Tibial nerve (tissue), 4 donors: ENCODE data around the gene PRKAG3.

Source experiments
- EP300 ChIP-seq, 2 donors: sonication (generic); formaldehyde crosslinking; IDR thresholded peaks; one replicate each; pipeline ENCODE4 v1.6.1; 2017; ENCODE audit warnings: antibody characterized with exemption in 2 of 2, mild to moderate bottlenecking in 1 of 2
- POLR2A ChIP-seq, 2 donors: fragments of 450-650 bp; IDR thresholded peaks; one replicate each; pipeline ENCODE4 v1.6.1; 2017; ENCODE audit warnings: antibody characterized with exemption in 2 of 2, mild to moderate bottlenecking in 2 of 2, moderate library complexity in 2 of 2
- TF ChIP-seq, protein P1 (sequence below), 5 experiments: fragments of 200-600 bp in 3 of 5; fragments of 450-650 bp in 2 of 5; sonication (generic) in 3 of 5; IDR thresholded peaks; one replicate each; pipeline ENCODE4 v1.5.1; 2016 to 2019; ENCODE audit warnings: antibody characterized with exemption in 5 of 5, mild to moderate bottlenecking in 3 of 5, moderate library complexity in 2 of 5

DNA sequence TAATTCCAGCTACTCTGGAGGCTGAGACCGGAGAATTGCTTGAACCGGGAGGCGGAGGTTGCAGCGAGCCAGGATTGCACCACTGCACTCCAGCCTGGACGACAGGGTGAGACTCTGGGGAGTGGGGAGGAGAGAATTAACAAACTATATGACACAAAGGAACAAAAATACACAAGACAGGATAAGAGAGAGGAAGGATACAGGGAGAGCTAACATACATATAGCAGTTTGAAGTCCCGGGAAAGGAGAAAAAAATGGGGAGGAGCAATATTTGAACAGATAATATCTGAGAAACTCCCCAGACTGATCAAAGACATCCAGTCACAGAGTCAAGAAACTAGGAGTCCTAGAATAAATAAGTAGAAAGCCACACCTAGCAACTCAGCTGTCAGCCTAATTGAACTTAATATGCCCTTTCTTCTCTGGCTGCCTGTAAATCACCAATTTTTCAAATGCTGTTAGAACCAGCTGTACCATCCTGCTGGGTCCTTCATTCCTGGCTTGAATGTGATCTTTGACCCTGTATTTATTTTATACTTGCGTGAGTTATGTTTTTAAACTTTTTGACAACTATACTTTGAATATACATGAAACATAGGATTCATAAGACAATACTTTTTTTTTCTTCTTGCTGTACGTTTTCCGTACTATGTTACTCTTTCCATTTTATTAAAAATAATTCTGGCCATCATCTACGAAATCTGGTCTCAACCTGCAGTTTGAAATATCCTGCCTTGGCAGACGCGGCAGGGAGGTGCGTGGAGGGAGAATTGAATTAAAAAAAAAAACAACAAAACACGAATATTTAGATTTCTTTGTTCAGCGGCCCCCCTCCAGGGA, 50.5 kb downstream of the PRKAG3 start:
- TF ChIP-seq, protein P1, sequence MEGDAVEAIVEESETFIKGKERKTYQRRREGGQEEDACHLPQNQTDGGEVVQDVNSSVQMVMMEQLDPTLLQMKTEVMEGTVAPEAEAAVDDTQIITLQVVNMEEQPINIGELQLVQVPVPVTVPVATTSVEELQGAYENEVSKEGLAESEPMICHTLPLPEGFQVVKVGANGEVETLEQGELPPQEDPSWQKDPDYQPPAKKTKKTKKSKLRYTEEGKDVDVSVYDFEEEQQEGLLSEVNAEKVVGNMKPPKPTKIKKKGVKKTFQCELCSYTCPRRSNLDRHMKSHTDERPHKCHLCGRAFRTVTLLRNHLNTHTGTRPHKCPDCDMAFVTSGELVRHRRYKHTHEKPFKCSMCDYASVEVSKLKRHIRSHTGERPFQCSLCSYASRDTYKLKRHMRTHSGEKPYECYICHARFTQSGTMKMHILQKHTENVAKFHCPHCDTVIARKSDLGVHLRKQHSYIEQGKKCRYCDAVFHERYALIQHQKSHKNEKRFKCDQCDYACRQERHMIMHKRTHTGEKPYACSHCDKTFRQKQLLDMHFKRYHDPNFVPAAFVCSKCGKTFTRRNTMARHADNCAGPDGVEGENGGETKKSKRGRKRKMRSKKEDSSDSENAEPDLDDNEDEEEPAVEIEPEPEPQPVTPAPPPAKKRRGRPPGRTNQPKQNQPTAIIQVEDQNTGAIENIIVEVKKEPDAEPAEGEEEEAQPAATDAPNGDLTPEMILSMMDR (IDR thresholded peaks at IDR 0.05), result no peak
- no peak for TF ChIP-seq POLR2A (IDR thresholded peaks at IDR 0.05)
- TF ChIP-seq EP300 (IDR thresholded peaks at IDR 0.05), result no peak
